ENCODE measurements around the gene C1orf35. TPM values are rescaled to one million over a fixed set of nuclear protein-coding genes. Genes with fewer than 3 reads are reported as not detected.

C1orf35 gene
- total RNA-seq, 1 experiment from 2014 or later, result 24.9 TPM

DNA sequence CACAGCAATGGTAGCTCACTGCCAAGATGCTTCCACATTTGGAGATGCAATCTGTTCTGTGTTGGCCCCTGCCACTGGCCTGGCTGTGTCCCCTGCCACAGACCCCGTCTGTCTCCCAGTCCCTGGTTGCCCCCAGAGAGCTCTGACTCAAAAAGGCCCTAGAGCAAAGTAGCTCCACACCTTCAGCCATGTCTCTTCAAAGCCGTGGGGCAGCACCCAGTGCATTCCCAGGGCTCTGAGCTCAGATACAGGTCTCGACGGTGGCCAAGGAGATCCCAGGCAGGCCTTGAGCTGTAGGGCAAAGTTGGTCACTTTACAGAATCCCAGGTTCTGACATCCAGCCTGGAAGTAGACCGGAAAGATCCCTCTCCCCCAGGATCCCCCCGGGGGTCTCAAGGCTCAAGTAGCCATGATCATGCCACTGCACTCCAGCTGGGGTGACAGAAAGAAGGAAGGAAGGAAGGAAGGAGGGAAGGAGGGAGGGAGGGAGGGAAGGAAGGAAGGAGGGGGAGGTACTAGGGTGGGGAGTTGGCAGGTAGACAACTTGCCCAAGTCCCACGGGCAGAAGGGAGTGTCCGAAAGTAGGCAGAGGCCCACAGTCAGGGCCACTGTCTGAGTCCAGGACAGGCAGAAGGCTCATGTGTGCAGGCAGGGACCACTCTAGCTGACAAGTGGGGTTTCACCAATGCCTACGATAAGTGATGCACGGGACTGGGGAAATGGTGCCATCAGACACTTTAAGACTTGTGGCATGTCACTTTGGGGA is 25.4 kb downstream of the C1orf35 start:
- BruUV-seq (replicated peaks), result no TSS peak
- TF ChIP-seq, protein P1, sequence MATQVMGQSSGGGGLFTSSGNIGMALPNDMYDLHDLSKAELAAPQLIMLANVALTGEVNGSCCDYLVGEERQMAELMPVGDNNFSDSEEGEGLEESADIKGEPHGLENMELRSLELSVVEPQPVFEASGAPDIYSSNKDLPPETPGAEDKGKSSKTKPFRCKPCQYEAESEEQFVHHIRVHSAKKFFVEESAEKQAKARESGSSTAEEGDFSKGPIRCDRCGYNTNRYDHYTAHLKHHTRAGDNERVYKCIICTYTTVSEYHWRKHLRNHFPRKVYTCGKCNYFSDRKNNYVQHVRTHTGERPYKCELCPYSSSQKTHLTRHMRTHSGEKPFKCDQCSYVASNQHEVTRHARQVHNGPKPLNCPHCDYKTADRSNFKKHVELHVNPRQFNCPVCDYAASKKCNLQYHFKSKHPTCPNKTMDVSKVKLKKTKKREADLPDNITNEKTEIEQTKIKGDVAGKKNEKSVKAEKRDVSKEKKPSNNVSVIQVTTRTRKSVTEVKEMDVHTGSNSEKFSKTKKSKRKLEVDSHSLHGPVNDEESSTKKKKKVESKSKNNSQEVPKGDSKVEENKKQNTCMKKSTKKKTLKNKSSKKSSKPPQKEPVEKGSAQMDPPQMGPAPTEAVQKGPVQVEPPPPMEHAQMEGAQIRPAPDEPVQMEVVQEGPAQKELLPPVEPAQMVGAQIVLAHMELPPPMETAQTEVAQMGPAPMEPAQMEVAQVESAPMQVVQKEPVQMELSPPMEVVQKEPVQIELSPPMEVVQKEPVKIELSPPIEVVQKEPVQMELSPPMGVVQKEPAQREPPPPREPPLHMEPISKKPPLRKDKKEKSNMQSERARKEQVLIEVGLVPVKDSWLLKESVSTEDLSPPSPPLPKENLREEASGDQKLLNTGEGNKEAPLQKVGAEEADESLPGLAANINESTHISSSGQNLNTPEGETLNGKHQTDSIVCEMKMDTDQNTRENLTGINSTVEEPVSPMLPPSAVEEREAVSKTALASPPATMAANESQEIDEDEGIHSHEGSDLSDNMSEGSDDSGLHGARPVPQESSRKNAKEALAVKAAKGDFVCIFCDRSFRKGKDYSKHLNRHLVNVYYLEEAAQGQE (IDR thresholded peaks at IDR 0.05; ENCODE audit: insufficient read depth in 1 of 2, low read depth in 2 of 2, low read length in 1 of 2), result no peak
- TF ChIP-seq TCF7L2 (IDR thresholded peaks at IDR 0.05; ENCODE audit: low read depth, low read length) (no peak), SIN3A (IDR thresholded peaks at IDR 0.05; ENCODE audit: borderline replicate concordance, insufficient read depth, low read depth, low read length) (no peak), POLR2AphosphoS5 (IDR thresholded peaks at IDR 0.05; ENCODE audit: low read depth, low read length) (no peak)
- TF ChIP-seq, protein P2, sequence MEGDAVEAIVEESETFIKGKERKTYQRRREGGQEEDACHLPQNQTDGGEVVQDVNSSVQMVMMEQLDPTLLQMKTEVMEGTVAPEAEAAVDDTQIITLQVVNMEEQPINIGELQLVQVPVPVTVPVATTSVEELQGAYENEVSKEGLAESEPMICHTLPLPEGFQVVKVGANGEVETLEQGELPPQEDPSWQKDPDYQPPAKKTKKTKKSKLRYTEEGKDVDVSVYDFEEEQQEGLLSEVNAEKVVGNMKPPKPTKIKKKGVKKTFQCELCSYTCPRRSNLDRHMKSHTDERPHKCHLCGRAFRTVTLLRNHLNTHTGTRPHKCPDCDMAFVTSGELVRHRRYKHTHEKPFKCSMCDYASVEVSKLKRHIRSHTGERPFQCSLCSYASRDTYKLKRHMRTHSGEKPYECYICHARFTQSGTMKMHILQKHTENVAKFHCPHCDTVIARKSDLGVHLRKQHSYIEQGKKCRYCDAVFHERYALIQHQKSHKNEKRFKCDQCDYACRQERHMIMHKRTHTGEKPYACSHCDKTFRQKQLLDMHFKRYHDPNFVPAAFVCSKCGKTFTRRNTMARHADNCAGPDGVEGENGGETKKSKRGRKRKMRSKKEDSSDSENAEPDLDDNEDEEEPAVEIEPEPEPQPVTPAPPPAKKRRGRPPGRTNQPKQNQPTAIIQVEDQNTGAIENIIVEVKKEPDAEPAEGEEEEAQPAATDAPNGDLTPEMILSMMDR (IDR thresholded peaks at IDR 0.05), result no peak
- Histone ChIP-seq H3K4me3 (ENCODE audit: low read depth in 2 of 2, low read length in 2 of 2) (no peak overlapping the region), H3K4me1 (ENCODE audit: control insufficient read depth, insufficient read depth, low read length) (peaks cover 7% of the 10 kb centered on the region), H3K36me3 (ENCODE audit: control insufficient read depth, insufficient read depth, low read length) (no peaks in the 10 kb centered on the region; the same call in 1 of the 2 replicates), H3K9me3 (ENCODE audit: control insufficient read depth, insufficient read depth, low read depth, low read length) (no peaks in the 10 kb centered on the region), H3K27ac (ENCODE audit: low read length) (no peak overlapping the region), H3K27me3 (ENCODE audit: control insufficient read depth, insufficient read depth, low read length) (no peaks in the 10 kb centered on the region)
- ChIA-PET CTCF (interaction anchor here (1.0 kb wide), 1 partner anchor 78 kb away, joined by 3 read pairs; no protein-coding TSS in a partner anchor), POLR2A (no interaction called here)
- intact Hi-C loops (cut with micrococcal nuclease; ENCODE audit: unreplicated experiment), result no loop called here
- DNase-seq (ENCODE audit: low read depth, low spot score) (no peak), ATAC-seq (no peak)
- in situ Hi-C loops (cut with HindIII; ENCODE audit: low pct_unique_long_range_greater_than_20kb, low sequenced_read_pairs), result no loop called here

DNA sequence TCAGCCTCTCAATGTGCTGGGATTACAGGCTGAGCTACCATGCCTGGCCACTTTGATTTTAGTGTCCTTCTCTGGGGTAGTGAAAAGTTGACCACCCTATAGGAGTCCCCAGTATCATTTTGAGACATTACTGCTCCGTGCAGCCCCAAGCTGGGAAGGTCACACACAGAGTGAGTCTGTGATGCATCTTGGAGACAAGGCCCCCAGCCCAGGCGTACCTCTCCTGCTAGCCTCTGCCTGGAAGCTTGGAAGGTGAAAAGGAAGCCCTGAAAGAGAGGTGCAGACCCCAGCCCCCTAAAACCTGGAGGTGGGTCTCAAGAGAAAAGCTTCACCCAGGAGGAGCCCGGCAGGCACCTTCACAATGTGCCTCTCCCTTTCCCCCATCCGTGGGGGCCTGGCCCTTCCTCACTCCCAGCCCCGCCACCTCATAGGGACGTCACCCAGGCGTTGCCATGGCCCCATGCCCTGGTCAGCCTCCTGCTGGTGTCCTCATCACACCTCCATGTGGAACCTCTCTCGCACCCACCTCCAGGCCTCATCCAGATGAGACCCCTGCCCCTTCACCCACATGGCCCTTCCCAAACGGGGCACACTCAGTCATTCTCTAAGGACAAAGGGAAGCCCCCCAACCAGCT is 26.2 kb downstream of the C1orf35 start:
- ATAC-seq (no peak), DNase-seq (ENCODE audit: low read depth, low spot score) (no peak)
- ChIA-PET POLR2A (no interaction called here), CTCF (interaction anchor here (0.6 to 1.0 kb wide), 2 partner anchors 72 to 78 kb away, joined by 3 to 7 read pairs; no protein-coding TSS in a partner anchor)
- no peak overlapping the region for H3K4me3 ChIP-seq (ENCODE audit: low read depth in 2 of 2, low read length in 2 of 2)
- no peaks in the 10 kb centered on the region; the same call in 1 of the 2 replicates for H3K36me3 ChIP-seq (ENCODE audit: control insufficient read depth, insufficient read depth, low read length)
- TF ChIP-seq, protein P1 (IDR thresholded peaks at IDR 0.05; ENCODE audit: insufficient read depth in 1 of 2, low read depth in 2 of 2, low read length in 1 of 2), result no peak
- no peak for TF ChIP-seq SIN3A (IDR thresholded peaks at IDR 0.05; ENCODE audit: borderline replicate concordance, insufficient read depth, low read depth, low read length)
- TF ChIP-seq POLR2AphosphoS5 (IDR thresholded peaks at IDR 0.05; ENCODE audit: low read depth, low read length), result no peak
- TF ChIP-seq, protein P2 (IDR thresholded peaks at IDR 0.05), result no peak
- no TSS peak for BruUV-seq (replicated peaks)
- peaks cover 7% of the 10 kb centered on the region for H3K4me1 ChIP-seq (ENCODE audit: control insufficient read depth, insufficient read depth, low read length)
- H3K27ac ChIP-seq (ENCODE audit: low read length), result no peak overlapping the region
- no peaks in the 10 kb centered on the region for H3K9me3 ChIP-seq (ENCODE audit: control insufficient read depth, insufficient read depth, low read depth, low read length)
- in situ Hi-C loops (cut with HindIII; ENCODE audit: low pct_unique_long_range_greater_than_20kb, low sequenced_read_pairs), result no loop called here
- H3K27me3 ChIP-seq (ENCODE audit: control insufficient read depth, insufficient read depth, low read length), result no peaks in the 10 kb centered on the region
- intact Hi-C loops (cut with micrococcal nuclease; ENCODE audit: unreplicated experiment), result no loop called here
